ENCODE results near the gene ALDH1A3. TPM values are rescaled to one million over a fixed set of nuclear protein-coding genes. Genes with fewer than 3 reads are reported as not detected.

ALDH1A3 gene
- total and polyA plus RNA-seq, 2 of the 4 experiments (the other 2 are of a cell fraction): 3.1 to 5.0 TPM

DNA sequence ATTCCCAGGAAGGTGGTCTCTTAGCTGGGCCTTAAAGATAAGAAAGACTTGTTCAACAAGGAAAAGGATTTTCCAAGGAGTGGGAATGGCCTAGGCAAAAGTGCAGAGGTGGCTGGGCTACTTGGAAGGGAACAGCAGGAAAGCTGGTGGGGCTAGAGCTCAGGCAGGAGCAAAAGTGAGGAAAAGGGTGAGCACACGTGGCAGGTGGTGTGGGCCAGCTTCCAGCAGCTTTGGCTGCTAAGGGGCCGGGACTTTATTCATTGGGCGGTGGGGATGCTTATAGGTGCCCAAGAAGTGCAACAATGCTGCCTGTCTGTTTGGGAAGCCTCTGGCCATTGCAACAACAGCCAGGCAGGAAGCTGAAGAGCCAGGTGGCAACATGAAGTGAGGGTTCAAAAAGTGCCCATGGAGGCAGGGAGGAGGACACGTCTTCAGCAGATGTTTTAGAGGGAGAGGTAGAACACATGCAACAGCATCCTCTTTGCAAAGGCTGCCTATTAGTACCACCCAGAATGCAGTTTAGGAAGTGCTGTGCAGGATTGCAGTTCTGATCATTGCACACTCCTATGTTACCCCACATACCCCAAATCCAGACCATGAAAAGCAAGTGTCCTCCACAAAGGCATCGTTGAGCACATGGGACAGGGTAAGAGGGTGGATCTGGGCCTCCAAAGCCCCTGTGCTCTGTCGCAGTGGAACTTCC lies 13.8 kb downstream of the ALDH1A3 start:
- intact Hi-C loops (cut with micrococcal nuclease) (no loop called here), in situ Hi-C loops (cut with MboI; ENCODE audit: low sequenced_read_pairs) (no loop called here), dilution Hi-C loops (cut with HindIII; ENCODE audit: low sequenced_read_pairs, unreplicated experiment) (no loop called here)
- Histone ChIP-seq H3K4me3 (ENCODE audit: insufficient read depth, low read depth, low read length) (no peak overlapping the region), H4K20me1 (ENCODE audit: insufficient read depth, low read length) (no peaks in the 10 kb centered on the region), H3K9me3 (ENCODE audit: control insufficient read depth, insufficient read depth, low read length) (no peaks in the 10 kb centered on the region), H4K91ac (ENCODE audit: insufficient read depth, low read depth, low read length) (no peak overlapping the region), H4K8ac (ENCODE audit: low read depth in 2 of 2, low read length in 2 of 2) (no peak overlapping the region), H3K23ac (ENCODE audit: low read depth, low read length) (no peak overlapping the region), H2BK5ac (ENCODE audit: low read depth, low read length, poor library complexity, severe bottlenecking) (no peak overlapping the region), H3K56ac (ENCODE audit: extremely low read depth, insufficient read depth, low read length) (no peak overlapping the region), H2AK5ac (ENCODE audit: low read depth, low read length) (no peak overlapping the region), H3K9ac (ENCODE audit: low read depth, low read length) (no peak overlapping the region), H2AFZ (replicated peaks; ENCODE audit: low read length, poor library complexity) (no peak overlapping the region), H2BK120ac (ENCODE audit: low read depth, low read length) (no peak overlapping the region), H3K27me3 (ENCODE audit: control insufficient read depth, insufficient read depth, low read length) (no peaks in the 10 kb centered on the region), H3K4me1 (ENCODE audit: control insufficient read depth, insufficient read depth, low read length) (peaks cover 9% of the 10 kb centered on the region), H3K27ac (ENCODE audit: insufficient read depth, low read length) (no peak overlapping the region), H4K5ac (ENCODE audit: low read depth, low read length) (no peak overlapping the region), H3K4ac (ENCODE audit: low read depth, low read length) (no peak overlapping the region), H3K18ac (ENCODE audit: low read depth, low read length) (no peak overlapping the region), H3K4me2 (ENCODE audit: low read depth, low read length) (no peak overlapping the region), H3K36me3 (ENCODE audit: control insufficient read depth, insufficient read depth, low read length) (no peaks in the 10 kb centered on the region), H3K14ac (replicated peaks; ENCODE audit: low read depth, low read length) (no peak overlapping the region), H3K79me1 (ENCODE audit: low read depth in 1 of 2, low read length in 2 of 2) (no peaks in the 10 kb centered on the region), H2BK15ac (ENCODE audit: low read depth, low read length) (no peak overlapping the region), H2AK9ac (replicated peaks; ENCODE audit: low read depth, low read length, poor library complexity) (no peak overlapping the region), H2BK20ac (ENCODE audit: low read depth, low read length) (no peak overlapping the region), H3K9me1 (ENCODE audit: insufficient read depth, low read length) (peaks cover 2% of the 10 kb centered on the region; the same call in 1 of the 2 replicates)
- TF ChIP-seq USF2 (IDR thresholded peaks at IDR 0.05; ENCODE audit: low read depth, low read length) (no peak), ELK1 (IDR thresholded peaks at IDR 0.05; ENCODE audit: borderline replicate concordance, low read depth, low read length) (no peak), CTCF (conservative IDR thresholded peaks at IDR 0.05; ENCODE audit: low read depth, low read length) (no peak)
- WGBS, 2 experiments (ENCODE audit: extremely low coverage in 2 of 2, insufficient read length in 1 of 2): 100% methylated on average over 3 of the region's 6 CpGs; no CpG with 5 or more reads in 1 of the 2 experiments
- CTCF ChIA-PET: no interaction called here
- POLR2A ChIA-PET (ENCODE audit: unreplicated experiment): no interaction called here
- DNase-seq (no peak), ATAC-seq (ENCODE audit: low read depth) (no peak)
- no TSS peak for BruUV-seq (replicated peaks)

Data from IMR-90 (cell line).